ENCODE data around the gene SMIM24. TPM values are rescaled to one million over a fixed set of nuclear protein-coding genes. Genes with fewer than 3 reads are reported as not detected.

SMIM24 gene
- total RNA-seq, 1 donor from 2014 or later, result 1.3 TPM

GRCh38 chr19:3513229-3514140 lies 33.2 kb upstream of the SMIM24 start:
- Mint-ChIP-seq H3K27ac (no peak overlapping the region), H3K36me3 (ENCODE audit: insufficient read depth) (peaks cover 4% of the 10 kb centered on the region), H3K4me3 (ENCODE audit: low read depth) (no peak overlapping the region), H3K9me3 (ENCODE audit: low read depth) (no peaks in the 10 kb centered on the region), H3K4me1 (ENCODE audit: low read depth) (peaks cover 6% of the 10 kb centered on the region), H3K27me3 (no peaks in the 10 kb centered on the region)
- no peak for TF ChIP-seq CTCF (IDR thresholded peaks at IDR 0.05; ENCODE audit: unreplicated experiment)
- DNase-seq (ENCODE audit: low spot score, unreplicated experiment), result no peak

- Mint-ChIP-seq H3K27me3 (no peaks in the 10 kb centered on the region), H3K27ac (no peak overlapping the region), H3K4me3 (ENCODE audit: low read depth) (no peak overlapping the region), H3K4me1 (ENCODE audit: low read depth) (peaks cover 10% of the 10 kb centered on the region), H3K9me3 (ENCODE audit: low read depth) (no peaks in the 10 kb centered on the region), H3K36me3 (ENCODE audit: insufficient read depth) (peaks cover 4% of the 10 kb centered on the region)
- no peak for TF ChIP-seq CTCF (IDR thresholded peaks at IDR 0.05; ENCODE audit: unreplicated experiment)
- DNase-seq (ENCODE audit: low spot score, unreplicated experiment), result no peak
Observed at GRCh38 chr19:3512562-3513228, 32.4 kb upstream of the SMIM24 start.

GRCh38 chr19:3511506-3512251 lies 31.4 kb upstream of the SMIM24 start:
- H3K4me1 Mint-ChIP-seq (ENCODE audit: low read depth), result peaks cover 18% of the 10 kb centered on the region

GRCh38 chr19:3510727-3511126 lies 30.4 kb upstream of the SMIM24 start:
- TF ChIP-seq CTCF (IDR thresholded peaks at IDR 0.05; ENCODE audit: unreplicated experiment), result no peak
- no peaks in the 10 kb centered on the region for H3K27me3 Mint-ChIP-seq
- H3K4me3 Mint-ChIP-seq (ENCODE audit: low read depth), result no peak overlapping the region
- peaks cover 4% of the 10 kb centered on the region for H3K36me3 Mint-ChIP-seq (ENCODE audit: insufficient read depth)
- H3K27ac Mint-ChIP-seq, result no peak overlapping the region
- peaks cover 20% of the 10 kb centered on the region for H3K4me1 Mint-ChIP-seq (ENCODE audit: low read depth)
- no peaks in the 10 kb centered on the region for H3K9me3 Mint-ChIP-seq (ENCODE audit: low read depth)
- DNase-seq (ENCODE audit: low spot score, unreplicated experiment), result no peak

More at GRCh38 chr19:3511506-3512251, 31.4 kb upstream of the SMIM24 start:
- Mint-ChIP-seq H3K27me3 (no peaks in the 10 kb centered on the region), H3K36me3 (ENCODE audit: insufficient read depth) (peaks cover 4% of the 10 kb centered on the region), H3K9me3 (ENCODE audit: low read depth) (no peaks in the 10 kb centered on the region), H3K4me3 (ENCODE audit: low read depth) (no peak overlapping the region), H3K27ac (no peak overlapping the region)
- no peak for DNase-seq (ENCODE audit: low spot score, unreplicated experiment)
- no peak for TF ChIP-seq CTCF (IDR thresholded peaks at IDR 0.05; ENCODE audit: unreplicated experiment)

GRCh38 chr19:3509566-3509989 lies 29.3 kb upstream of the SMIM24 start:
- H3K36me3 Mint-ChIP-seq (ENCODE audit: insufficient read depth), result peaks cover 4% of the 10 kb centered on the region
- DNase-seq (ENCODE audit: low spot score, unreplicated experiment), result no peak
- peak overlapping the region; percentile 27 for H3K27ac Mint-ChIP-seq
- H3K4me3 Mint-ChIP-seq (ENCODE audit: low read depth), result peak overlapping the region; percentile 57
- TF ChIP-seq CTCF (IDR thresholded peaks at IDR 0.05; ENCODE audit: unreplicated experiment), result no peak
- peaks cover 20% of the 10 kb centered on the region for H3K4me1 Mint-ChIP-seq (ENCODE audit: low read depth)
- H3K9me3 Mint-ChIP-seq (ENCODE audit: low read depth), result no peaks in the 10 kb centered on the region
- no peaks in the 10 kb centered on the region for H3K27me3 Mint-ChIP-seq
